Measurements from ENCODE around the gene ISL2. TPM values are rescaled to one million over a fixed set of nuclear protein-coding genes. Genes with fewer than 3 reads are reported as not detected.

The ISL2 gene
- total and polyA plus RNA-seq, 9 of the 15 experiments (the other 6 are each of a cell fraction or from before 2014, with no cell fraction given) = 0.15 to 23.7 (median 4.0) TPM

DNA sequence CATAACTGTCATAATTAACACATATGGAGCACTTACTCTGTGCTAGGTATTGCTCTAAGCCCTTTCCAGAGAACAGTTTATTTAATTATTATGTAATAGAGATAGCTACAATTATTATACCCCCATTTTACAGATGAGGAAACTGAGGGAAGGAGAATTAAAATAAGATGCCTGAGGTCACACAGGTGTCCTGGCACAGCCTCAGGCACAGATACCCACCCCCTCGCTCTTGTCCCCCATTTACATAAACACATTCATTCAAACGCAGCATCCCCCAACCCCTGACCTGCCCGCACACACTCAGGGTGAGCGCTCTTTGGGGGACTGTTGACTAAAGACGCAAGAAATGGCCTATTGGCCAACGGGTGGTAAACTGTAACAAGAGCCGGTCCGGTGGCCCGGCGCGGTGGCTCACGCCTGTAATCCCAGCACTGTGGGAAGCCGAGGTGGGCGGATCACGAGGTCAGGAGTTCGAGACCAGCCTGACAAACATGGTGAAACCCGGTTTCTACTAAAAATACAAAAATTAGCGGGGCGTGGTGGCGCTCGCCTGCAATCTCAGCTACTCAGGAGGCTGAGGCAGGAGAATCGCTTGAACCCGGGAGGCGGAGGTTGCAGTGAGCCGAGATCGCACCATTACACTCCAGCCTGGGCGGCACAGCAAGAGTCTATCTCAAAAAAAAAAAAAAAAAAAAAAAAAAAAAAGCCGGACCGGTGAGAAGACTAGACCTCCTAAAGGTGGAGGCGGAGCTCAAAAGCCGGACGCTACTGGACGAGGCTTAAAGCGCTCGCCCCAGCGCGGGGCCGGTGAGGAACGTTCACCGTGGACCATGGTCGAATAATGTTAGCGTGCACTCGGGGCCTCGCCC, 1.9 kb upstream of the ISL2 start (continued):
- TF ChIP-seq RBM25 (IDR thresholded peaks at IDR 0.05; ENCODE audit: low read depth, low read length, severe bottlenecking) (peak; percentile 86), ZNF507 (tag; conservative IDR thresholded peaks at IDR 0.05) (no peak), ZNF695 (CRISPR knock-in tag; IDR thresholded peaks at IDR 0.05) (no peak), HSF4 (CRISPR knock-in tag; IDR thresholded peaks at IDR 0.05; ENCODE audit: borderline replicate concordance) (no peak)
- TF ChIP-seq, protein P1, sequence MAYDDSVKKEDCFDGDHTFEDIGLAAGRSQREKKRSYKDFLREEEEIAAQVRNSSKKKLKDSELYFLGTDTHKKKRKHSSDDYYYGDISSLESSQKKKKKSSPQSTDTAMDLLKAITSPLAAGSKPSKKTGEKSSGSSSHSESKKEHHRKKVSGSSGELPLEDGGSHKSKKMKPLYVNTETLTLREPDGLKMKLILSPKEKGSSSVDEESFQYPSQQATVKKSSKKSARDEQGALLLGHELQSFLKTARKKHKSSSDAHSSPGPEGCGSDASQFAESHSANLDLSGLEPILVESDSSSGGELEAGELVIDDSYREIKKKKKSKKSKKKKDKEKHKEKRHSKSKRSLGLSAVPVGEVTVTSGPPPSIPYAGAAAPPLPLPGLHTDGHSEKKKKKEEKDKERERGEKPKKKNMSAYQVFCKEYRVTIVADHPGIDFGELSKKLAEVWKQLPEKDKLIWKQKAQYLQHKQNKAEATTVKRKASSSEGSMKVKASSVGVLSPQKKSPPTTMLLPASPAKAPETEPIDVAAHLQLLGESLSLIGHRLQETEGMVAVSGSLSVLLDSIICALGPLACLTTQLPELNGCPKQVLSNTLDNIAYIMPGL (CRISPR knock-in tag; IDR thresholded peaks at IDR 0.05) = no peak
- TF ChIP-seq, protein P2, sequence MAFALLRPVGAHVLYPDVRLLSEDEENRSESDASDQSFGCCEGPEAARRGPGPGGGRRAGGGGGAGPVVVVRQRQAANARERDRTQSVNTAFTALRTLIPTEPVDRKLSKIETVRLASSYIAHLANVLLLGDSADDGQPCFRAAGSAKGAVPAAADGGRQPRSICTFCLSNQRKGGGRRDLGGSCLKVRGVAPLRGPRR (CRISPR knock-in tag; IDR thresholded peaks at IDR 0.05) = no peak
